HepG2 (cell line): ENCODE data around the gene HYAL1. TPM values are rescaled to one million over a fixed set of nuclear protein-coding genes. Genes with fewer than 3 reads are reported as not detected.

Experiments
- BORCS8-MEF2B ChIP-seq: sonication (generic); formaldehyde crosslinking; IDR thresholded peaks from 2 replicates; pipeline ENCODE4 v1.8.0; 2022; ENCODE audit warnings: mild to moderate bottlenecking, missing genetic modification reagents
- FOXA1 ChIP-seq, 2 experiments: fragments of 450-650 bp in 1 of 2; sonication (generic) in 1 of 2; formaldehyde crosslinking in 1 of 2; IDR thresholded peaks; 2 replicates each; pipeline versions ENCODE4 v1.4.0 to v1.6.1; 2016 to 2020; ENCODE audit warnings: missing genetic modification reagents in 1 of 2
- GATA4 ChIP-seq: sonication (generic); IDR thresholded peaks from 2 replicates; pipeline ENCODE4 v1.6.1; 2016; ENCODE audit warnings: antibody characterized with exemption, low read depth, borderline replicate concordance
- ZNF24 ChIP-seq: fragments of 450-650 bp; IDR thresholded peaks from 2 replicates; pipeline ENCODE4 v1.6.1; 2017; ENCODE audit warnings: antibody characterized with exemption, mild to moderate bottlenecking
- ZNF451 ChIP-seq: sonication (generic); formaldehyde crosslinking; IDR thresholded peaks from 2 replicates; pipeline ENCODE4 v1.5.0; 2020; ENCODE audit warnings: mild to moderate bottlenecking, missing genetic modification reagents
- ZNF550 ChIP-seq: sonication (generic); formaldehyde crosslinking; IDR thresholded peaks from 2 replicates; pipeline ENCODE4 v1.4.0; 2020; ENCODE audit warnings: mild to moderate bottlenecking, missing genetic modification reagents, borderline replicate concordance
- ZNF558 ChIP-seq: sonication (generic); formaldehyde crosslinking; IDR thresholded peaks from 2 replicates; pipeline ENCODE4 v1.9.0; 2022; ENCODE audit warnings: mild to moderate bottlenecking, missing genetic modification reagents, borderline replicate concordance
- ZNF619 ChIP-seq: sonication (generic); formaldehyde crosslinking; IDR thresholded peaks from 2 replicates; pipeline ENCODE4 v1.4.0; 2020; ENCODE audit warnings: mild to moderate bottlenecking, missing genetic modification reagents
- ZNF747 ChIP-seq: sonication (generic); formaldehyde crosslinking; IDR thresholded peaks from 2 replicates; pipeline ENCODE4 v1.8.1; 2023; ENCODE audit warnings: missing genetic modification reagents, mild to moderate bottlenecking, borderline replicate concordance
- ZNF839 ChIP-seq: sonication (generic); formaldehyde crosslinking; IDR thresholded peaks from 2 replicates; pipeline ENCODE4 v1.4.0; 2020; ENCODE audit warnings: missing genetic modification reagents, mild to moderate bottlenecking, borderline replicate concordance
- ZSCAN22 ChIP-seq: sonication (generic); formaldehyde crosslinking; IDR thresholded peaks from 2 replicates; pipeline ENCODE4 v1.4.0; 2020; ENCODE audit warnings: mild to moderate bottlenecking, missing genetic modification reagents
- ZSCAN29 ChIP-seq: sonication (generic); formaldehyde crosslinking; conservative IDR thresholded peaks from 2 replicates; pipeline ENCODE4 v1.4.0; 2020; ENCODE audit warnings: mild to moderate bottlenecking, missing genetic modification reagents
- polyA plus RNA-seq, 8 experiments: library from polyadenylated mRNA; depleted of rRNA in 3 of 8; stranded (reverse) in 7 of 8; unstranded in 1 of 8; fragments of >200 nt; fragmentation: Illumina TruSeq in 4 of 8; extraction: Trizol in 4 of 8; gene quantifications; 2 replicates each; pipeline versions ENCODE4 v1.2.1 to v1.2.3, GENCODE V29; 2011 to 2016; ENCODE audit warnings: low read depth in 4 of 8, missing spikeins in 1 of 8, mixed read lengths in 1 of 8; ENCODE audit not compliant: insufficient read depth in 1 of 8
- total RNA-seq, 5 experiments: library from RNA; depleted of rRNA; stranded (reverse); fragments of >200 nt; fragmentation: Illumina TruSeq; extraction: Trizol; gene quantifications; 2 replicates each; pipeline ENCODE4 v1.2.3, GENCODE V29; 2016; ENCODE audit warnings: low read depth in 1 of 5
- TF ChIP-seq, protein P1 (sequence below): sonication (generic); formaldehyde crosslinking; IDR thresholded peaks from 2 replicates; pipeline ENCODE4 v1.5.0; 2020; ENCODE audit warnings: mild to moderate bottlenecking, missing genetic modification reagents
- TF ChIP-seq, protein P2 (sequence below): sonication (generic); formaldehyde crosslinking; IDR thresholded peaks from 2 replicates; pipeline ENCODE4 v1.8.0; 2022; ENCODE audit warnings: missing genetic modification reagents, mild to moderate bottlenecking, inconsistent platforms, borderline replicate concordance
- TF ChIP-seq, protein P3 (sequence below): sonication (generic); formaldehyde crosslinking; IDR thresholded peaks from 2 replicates; pipeline ENCODE4 v1.8.0; 2022; ENCODE audit warnings: mild to moderate bottlenecking, missing genetic modification reagents, moderate library complexity
- TF ChIP-seq, protein P4 (sequence below): sonication (generic); formaldehyde crosslinking; IDR thresholded peaks from 2 replicates; pipeline ENCODE4 v1.5.1; 2020; ENCODE audit warnings: missing genetic modification reagents, mild to moderate bottlenecking, borderline replicate concordance
- TF ChIP-seq, protein P5 (sequence below): sonication (generic); formaldehyde crosslinking; IDR thresholded peaks from 2 replicates; pipeline ENCODE4 v1.4.0; 2020; ENCODE audit warnings: missing genetic modification reagents, borderline replicate concordance
- TF ChIP-seq, protein P6 (sequence below): sonication (generic); formaldehyde crosslinking; IDR thresholded peaks from 2 replicates; pipeline ENCODE4 v1.4.0; 2020; ENCODE audit warnings: missing genetic modification reagents

Gene HYAL1
- total and polyA plus RNA-seq, 2 of the 13 experiments (the other 11 are each of a cell fraction or from before 2014, with no cell fraction given): 76.5 to 193 TPM

DNA sequence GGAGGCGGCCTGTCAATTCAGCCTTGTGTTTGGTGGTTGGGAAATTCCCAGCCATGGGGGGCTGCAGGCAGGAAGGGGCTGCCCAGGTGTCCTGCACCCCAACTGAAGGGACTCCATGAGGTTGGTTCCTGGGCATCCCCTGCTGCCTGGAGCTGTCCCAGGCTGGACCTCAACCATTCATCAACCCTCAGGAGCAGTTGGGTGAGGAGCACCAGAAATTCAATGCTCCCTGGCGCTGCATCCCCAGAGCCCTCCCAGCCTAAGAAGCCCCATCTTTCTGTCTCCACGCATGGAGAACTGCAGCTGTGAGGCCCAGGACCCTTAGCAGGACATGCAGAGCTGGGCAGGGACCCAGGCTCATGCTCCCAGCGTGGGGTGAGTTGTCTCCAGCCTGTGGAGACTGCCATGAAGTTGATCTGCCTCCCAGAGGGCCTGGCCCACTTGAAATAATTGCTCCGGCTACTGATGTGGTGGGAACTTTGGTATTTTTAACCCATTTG, 42.4 kb downstream of the HYAL1 start (continued):
- TF ChIP-seq, protein P1, sequence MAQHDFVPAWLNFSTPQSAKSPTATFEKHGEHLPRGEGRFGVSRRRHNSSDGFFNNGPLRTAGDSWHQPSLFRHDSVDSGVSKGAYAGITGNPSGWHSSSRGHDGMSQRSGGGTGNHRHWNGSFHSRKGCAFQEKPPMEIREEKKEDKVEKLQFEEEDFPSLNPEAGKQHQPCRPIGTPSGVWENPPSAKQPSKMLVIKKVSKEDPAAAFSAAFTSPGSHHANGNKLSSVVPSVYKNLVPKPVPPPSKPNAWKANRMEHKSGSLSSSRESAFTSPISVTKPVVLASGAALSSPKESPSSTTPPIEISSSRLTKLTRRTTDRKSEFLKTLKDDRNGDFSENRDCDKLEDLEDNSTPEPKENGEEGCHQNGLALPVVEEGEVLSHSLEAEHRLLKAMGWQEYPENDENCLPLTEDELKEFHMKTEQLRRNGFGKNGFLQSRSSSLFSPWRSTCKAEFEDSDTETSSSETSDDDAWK: no peak
- TF ChIP-seq GATA4 (no peak), ZNF747 (CRISPR knock-in tag) (no peak), ZNF24 (no peak), ZSCAN29 (CRISPR knock-in tag) (0 out of 2 replicates have a peak, but pooled peaks have one; percentile 12), ZSCAN22 (CRISPR knock-in tag) (no peak), FOXA1 (IDR thresholded peaks at IDR 0.05) (no peak), FOXA1 (CRISPR knock-in tag; IDR thresholded peaks at IDR 0.05) (0 out of 2 replicates have a peak, but pooled peaks have one; percentile 7), ZNF550 (CRISPR knock-in tag) (no peak), ZNF558 (CRISPR knock-in tag) (no peak), ZNF619 (CRISPR knock-in tag) (no peak), ZNF451 (CRISPR knock-in tag) (no peak), BORCS8-MEF2B (CRISPR knock-in tag) (no peak), ZNF839 (no peak)
- TF ChIP-seq, protein P2, sequence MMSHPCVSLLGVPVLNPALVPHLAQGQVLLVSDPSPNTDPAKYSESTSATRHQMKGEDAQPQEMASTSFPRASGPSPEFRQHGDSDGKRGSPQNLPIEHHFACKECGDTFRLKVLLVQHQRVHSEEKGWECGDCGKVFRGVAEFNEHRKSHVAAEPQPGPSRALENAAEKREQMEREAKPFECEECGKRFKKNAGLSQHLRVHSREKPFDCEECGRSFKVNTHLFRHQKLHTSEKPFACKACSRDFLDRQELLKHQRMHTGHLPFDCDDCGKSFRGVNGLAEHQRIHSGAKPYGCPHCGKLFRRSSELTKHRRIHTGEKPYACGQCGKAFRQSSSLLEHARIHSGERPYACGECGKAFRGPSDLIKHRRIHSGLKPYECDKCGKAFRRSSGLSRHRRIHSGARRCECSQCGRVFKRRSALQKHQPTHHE (CRISPR knock-in tag): no peak
- TF ChIP-seq, protein P3, sequence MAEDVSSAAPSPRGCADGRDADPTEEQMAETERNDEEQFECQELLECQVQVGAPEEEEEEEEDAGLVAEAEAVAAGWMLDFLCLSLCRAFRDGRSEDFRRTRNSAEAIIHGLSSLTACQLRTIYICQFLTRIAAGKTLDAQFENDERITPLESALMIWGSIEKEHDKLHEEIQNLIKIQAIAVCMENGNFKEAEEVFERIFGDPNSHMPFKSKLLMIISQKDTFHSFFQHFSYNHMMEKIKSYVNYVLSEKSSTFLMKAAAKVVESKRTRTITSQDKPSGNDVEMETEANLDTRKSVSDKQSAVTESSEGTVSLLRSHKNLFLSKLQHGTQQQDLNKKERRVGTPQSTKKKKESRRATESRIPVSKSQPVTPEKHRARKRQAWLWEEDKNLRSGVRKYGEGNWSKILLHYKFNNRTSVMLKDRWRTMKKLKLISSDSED: peak; percentile 30; the same call in 1 of the 2 replicates
- TF ChIP-seq, protein P4, sequence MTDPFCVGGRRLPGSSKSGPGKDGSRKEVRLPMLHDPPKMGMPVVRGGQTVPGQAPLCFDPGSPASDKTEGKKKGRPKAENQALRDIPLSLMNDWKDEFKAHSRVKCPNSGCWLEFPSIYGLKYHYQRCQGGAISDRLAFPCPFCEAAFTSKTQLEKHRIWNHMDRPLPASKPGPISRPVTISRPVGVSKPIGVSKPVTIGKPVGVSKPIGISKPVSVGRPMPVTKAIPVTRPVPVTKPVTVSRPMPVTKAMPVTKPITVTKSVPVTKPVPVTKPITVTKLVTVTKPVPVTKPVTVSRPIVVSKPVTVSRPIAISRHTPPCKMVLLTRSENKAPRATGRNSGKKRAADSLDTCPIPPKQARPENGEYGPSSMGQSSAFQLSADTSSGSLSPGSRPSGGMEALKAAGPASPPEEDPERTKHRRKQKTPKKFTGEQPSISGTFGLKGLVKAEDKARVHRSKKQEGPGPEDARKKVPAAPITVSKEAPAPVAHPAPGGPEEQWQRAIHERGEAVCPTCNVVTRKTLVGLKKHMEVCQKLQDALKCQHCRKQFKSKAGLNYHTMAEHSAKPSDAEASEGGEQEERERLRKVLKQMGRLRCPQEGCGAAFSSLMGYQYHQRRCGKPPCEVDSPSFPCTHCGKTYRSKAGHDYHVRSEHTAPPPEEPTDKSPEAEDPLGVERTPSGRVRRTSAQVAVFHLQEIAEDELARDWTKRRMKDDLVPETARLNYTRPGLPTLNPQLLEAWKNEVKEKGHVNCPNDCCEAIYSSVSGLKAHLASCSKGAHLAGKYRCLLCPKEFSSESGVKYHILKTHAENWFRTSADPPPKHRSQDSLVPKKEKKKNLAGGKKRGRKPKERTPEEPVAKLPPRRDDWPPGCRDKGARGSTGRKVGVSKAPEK (CRISPR knock-in tag): no peak
- TF ChIP-seq, protein P5, sequence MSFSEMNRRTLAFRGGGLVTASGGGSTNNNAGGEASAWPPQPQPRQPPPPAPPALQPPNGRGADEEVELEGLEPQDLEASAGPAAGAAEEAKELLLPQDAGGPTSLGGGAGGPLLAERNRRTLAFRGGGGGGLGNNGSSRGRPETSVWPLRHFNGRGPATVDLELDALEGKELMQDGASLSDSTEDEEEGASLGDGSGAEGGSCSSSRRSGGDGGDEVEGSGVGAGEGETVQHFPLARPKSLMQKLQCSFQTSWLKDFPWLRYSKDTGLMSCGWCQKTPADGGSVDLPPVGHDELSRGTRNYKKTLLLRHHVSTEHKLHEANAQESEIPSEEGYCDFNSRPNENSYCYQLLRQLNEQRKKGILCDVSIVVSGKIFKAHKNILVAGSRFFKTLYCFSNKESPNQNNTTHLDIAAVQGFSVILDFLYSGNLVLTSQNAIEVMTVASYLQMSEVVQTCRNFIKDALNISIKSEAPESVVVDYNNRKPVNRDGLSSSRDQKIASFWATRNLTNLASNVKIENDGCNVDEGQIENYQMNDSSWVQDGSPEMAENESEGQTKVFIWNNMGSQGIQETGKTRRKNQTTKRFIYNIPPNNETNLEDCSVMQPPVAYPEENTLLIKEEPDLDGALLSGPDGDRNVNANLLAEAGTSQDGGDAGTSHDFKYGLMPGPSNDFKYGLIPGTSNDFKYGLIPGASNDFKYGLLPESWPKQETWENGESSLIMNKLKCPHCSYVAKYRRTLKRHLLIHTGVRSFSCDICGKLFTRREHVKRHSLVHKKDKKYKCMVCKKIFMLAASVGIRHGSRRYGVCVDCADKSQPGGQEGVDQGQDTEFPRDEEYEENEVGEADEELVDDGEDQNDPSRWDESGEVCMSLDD (CRISPR knock-in tag): peak; percentile 83; the same call in 1 of the 2 replicates
- TF ChIP-seq, protein P6, sequence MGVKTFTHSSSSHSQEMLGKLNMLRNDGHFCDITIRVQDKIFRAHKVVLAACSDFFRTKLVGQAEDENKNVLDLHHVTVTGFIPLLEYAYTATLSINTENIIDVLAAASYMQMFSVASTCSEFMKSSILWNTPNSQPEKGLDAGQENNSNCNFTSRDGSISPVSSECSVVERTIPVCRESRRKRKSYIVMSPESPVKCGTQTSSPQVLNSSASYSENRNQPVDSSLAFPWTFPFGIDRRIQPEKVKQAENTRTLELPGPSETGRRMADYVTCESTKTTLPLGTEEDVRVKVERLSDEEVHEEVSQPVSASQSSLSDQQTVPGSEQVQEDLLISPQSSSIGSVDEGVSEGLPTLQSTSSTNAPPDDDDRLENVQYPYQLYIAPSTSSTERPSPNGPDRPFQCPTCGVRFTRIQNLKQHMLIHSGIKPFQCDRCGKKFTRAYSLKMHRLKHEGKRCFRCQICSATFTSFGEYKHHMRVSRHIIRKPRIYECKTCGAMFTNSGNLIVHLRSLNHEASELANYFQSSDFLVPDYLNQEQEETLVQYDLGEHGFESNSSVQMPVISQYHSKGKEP (CRISPR knock-in tag): no peak
